AG20443 (cell line): ENCODE data around the gene LARP7.
"Not testable (repeated sequence)": the region's sequence is repeated elsewhere in the genome, so short reads cannot be mapped to it uniquely, and the experiment has no call there.

Experiments used
- DNase-seq: peaks from one replicate; pipeline ENCODE4 v3.0.0; 2012; ENCODE audit warnings: low spot score, mixed read lengths

LARP7 gene

DNA sequence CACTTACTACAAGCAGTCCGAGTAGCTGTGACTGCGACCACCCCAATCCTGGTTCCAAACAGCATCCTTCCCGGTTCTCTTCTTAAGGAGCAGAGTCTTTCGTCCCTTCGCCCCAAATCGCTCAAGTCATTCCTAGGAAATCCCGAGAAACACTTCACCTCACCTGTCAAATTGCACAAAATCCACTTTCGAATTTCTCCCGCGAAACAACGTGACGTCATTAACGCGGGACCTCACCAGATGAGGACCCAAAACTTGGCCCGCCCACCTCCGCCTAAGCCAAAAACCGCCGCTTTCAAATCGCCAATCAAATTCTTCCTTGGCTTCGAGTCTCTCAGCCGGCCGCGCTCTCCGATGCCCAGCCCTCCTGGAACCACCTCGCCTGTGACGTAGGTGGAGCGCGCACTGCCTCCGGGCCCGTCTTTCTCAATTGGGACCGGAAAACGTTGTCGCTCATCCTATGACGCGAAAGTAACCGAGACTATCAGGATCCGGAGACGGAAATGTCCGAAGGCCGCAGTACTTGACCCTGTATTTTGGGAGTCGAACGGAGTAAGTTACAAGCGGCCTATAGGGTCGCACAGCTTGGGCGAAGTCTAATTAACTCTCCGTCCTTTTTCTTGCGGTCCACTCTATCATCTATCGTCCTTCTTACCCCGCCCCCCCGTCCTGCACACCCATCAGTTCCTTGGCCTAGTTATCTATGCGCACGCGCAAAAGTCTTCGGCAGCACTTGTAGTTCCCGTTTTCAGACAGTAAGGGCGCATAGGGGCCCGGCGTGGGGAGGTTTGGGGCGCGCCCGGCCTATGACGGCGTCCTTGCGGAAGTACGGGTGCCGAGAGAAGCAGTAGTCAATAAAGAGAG is at the start of gene LARP7, which contains the start of gene ZGRF1:
Gene LARP7 (plus strand): TSS at position 456 of the 864 bp plus-strand sequence. CDS start 7,527 bp downstream, outside the sequence.
Gene ZGRF1 (minus strand): TSS at position 222 of the 864 bp plus-strand sequence. CDS start 3,733 bp downstream, outside the sequence.
- peak; percentile 95 for DNase-seq

- DNase-seq: peak; percentile 17
These were observed 47.7 kb upstream of the LARP7 start for GRCh38 chr4:112589206-112589605.

- no peak for DNase-seq
These were observed 45.4 kb upstream of the LARP7 start for GRCh38 chr4:112591593-112591992.

- no peak for DNase-seq
These were observed 44.2 kb upstream of the LARP7 start for GRCh38 chr4:112592717-112593116.

DNA sequence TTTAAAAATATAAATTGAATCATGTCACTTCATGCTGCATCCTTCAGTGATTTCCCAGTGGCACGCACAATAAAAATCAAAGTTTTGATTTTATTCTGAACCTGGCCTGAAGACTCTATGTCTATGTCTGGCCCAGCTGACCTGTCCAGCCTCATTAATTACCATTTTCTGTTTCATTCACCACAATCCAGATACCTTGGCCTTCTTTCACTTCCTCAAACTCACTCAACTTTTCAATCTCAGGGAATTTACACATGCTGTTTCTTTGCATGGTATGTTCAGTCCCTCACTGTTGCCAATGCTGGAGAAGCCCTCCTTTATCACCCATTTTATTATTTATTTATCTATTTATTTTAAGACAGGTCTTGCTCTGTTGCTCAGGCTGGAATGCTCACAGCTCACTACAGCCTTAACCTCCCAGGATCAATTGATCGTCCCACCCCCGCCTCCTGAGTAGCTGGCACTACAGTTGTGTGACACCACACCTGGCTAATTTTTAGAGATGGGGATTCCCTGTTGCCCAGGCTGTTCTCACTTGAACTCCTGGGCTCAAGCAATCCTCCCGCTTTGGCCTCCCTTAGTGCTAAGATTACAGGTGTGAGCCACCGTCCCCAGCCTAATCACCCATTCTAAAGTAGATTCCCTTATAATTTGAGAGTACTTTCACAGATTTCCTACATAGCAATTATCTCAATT is 43.4 kb upstream of the LARP7 start:
- no peak for DNase-seq

DNA sequence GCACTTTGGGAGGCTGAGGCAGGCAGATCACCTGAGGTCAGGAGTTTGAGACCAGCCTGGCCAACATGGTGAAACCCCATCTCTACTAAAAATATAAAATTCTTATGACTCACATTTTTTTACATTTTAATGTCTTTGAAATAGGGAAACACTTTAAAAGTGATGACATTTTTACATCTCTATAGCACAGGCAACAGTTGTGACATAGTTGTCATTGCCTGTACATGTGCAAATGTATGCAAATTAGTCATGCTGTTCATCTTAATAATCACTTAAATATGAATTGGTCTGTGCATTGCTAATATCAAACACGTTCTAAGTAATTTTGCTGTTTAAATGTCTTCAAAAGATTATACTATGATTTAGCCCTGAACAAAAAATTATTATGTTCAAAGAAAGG is 42.0 kb upstream of the LARP7 start:
- DNase-seq: no peak

DNA sequence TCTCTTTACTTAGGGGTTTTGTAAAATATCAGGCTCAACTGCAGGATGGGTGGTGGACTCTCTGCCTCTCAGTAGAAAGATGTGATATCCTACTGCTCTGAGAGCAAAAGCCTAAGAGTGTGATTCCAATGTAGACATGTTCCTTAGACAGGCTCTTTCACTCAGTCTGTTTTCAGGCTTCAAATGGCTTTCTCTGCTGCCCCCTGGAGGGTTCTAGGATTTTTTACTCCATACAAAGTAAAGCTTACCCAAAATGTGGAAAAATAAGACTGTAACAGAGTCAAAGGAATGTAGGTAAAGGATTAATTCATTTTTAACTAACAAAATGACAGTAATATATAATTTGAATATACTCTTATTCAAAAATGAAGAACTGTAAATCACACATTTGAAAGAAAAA is 32.4 kb upstream of the LARP7 start:
- peak; percentile 79 for DNase-seq

- DNase-seq: not testable (repeated sequence)
These were observed 24.1 kb upstream of the LARP7 start for GRCh38 chr4:112612814-112613213.

DNA sequence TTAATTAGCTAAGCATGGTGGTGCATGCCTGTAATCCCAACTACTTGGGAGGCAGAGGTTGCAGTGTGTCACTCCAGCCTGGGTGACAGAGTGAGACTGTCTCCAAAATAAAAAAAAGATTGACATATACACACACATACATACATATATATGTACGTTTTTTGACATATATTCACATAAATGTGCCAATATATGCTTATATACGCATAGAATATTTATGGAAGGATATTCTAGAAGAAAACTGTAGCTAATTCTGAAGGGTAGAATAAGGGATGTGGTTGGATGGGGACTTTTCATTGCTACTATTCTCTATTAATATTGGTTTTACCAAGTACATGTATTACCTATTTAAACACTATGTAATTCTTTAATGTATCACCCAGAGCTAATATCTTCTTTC is 20.0 kb upstream of the LARP7 start:
- DNase-seq: no peak

GRCh38 chr4:112626228-112626627 is 10.7 kb upstream of the LARP7 start:
- DNase-seq: no peak

- DNase-seq: peak; percentile 25
These were observed 3.3 kb upstream of the LARP7 start for GRCh38 chr4:112633477-112634235.

DNA sequence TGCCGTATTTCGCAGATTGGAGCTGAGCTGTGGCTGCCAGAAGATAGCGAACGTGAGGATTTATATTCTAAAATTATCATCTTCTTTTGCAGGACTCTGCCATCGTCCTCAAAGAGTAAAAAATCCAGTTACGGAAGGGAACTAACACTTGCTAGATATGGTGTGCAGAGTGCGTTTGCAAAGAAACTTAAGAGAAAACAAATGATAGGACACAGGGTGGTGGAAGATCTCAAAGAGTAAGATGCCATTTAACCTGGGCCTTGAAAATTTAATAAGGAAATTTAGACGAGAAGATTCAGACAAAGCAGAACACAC is 566 bp downstream of the LARP7 start:
- peak; percentile 4 for DNase-seq

DNA sequence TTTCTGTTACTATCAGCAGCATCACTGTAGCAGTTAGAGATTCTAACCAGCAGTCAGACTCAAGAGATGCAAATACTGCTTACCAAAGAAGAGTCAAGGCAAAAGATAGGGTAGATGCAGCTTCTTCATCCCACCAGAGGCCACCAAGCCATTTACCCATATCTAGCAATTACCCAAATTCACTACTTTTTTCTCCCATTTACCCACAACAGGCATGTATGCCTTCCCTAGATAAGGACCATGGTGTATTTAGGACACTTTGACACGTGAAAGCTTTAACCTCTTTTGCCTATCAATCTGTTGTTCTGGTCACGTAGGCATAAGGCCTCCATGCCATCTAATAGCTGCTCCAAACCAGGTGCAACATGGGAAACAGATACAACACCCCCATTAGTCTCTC is 5.6 kb downstream of the LARP7 start:
- DNase-seq: no peak

DNA sequence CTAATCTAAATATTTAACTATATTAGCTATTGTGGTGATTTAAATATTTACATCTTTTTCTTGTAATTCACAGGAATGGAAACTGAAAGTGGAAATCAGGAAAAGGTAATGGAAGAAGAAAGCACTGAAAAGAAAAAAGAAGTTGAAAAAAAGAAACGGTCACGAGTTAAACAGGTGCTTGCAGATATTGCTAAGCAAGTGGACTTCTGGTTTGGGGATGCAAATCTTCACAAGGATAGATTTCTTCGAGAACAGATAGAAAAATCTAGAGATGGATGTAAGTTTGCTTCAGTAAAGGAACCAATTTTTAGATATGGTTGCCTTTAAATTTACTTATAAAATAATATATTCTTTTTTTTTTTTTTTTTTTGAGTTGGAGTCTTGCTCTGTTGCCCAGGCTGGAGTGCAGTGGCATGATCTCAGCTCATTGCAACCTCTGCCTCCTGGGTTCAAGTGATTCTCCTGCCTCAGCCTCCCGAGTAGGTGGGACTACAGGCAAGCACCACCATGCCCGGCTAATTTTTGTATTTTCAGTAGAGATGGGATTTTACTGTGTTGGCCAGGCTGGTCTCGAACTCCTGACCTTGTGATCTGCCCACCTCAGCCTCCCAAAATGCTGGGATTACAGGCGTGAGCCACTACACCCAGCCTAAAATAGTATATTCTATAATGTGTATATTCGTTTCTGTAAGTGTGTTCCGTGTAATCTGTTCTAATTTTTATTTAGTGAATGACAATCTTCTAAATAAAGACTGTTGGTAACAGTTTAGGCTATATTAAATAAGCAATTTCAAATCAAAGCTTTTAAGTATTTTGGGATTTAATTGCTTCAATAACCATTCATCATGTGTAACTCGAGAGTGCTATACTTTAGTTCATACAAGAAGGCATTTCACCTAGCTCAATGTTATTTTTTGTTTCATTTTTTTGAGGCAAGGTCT is 7.9 kb downstream of the LARP7 start:
- DNase-seq: not testable (repeated sequence)

GRCh38 chr4:112645541-112646329 is 8.8 kb downstream of the LARP7 start:
- DNase-seq: no peak

GRCh38 chr4:112646632-112647537 is 9.9 kb downstream of the LARP7 start:
- no peak for DNase-seq

GRCh38 chr4:112647785-112648184 is 10.8 kb downstream of the LARP7 start:
- no peak for DNase-seq

GRCh38 chr4:112648263-112649054 is 11.5 kb downstream of the LARP7 start:
- DNase-seq: no peak

DNA sequence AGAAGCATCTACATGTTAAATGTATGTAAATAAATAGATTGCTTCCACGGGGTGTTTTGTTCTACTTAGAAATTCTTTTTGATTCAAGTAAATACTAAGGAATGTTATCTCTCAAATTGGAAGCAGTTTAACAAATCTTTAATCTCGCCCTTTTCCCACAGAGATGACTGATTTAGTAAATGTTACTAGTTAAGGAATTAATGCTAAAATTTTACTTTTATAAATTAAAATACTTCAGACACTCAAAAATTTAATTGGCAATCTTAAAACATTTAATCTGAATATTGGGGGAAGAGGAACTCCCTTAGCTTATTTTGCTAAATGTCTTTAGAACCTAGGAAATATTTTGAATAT is 12.1 kb downstream of the LARP7 start:
- no peak for DNase-seq
